NK-92 treated with Interleukin-12 subunit alpha and Interleukin-12 subunit beta, amount 100 ng/mL, for 24 hours (cell line): ENCODE data around the gene FSTL5.

ENCODE experiments used
- DNase-seq: peaks from one replicate; lab custom pipeline; 2025; lab: John Stamatoyannopoulos, UW

Gene FSTL5

GRCh38 chr4:161936625-161937550, 226.9 kb downstream of the FSTL5 start:
- DNase-seq: no peak

DNA sequence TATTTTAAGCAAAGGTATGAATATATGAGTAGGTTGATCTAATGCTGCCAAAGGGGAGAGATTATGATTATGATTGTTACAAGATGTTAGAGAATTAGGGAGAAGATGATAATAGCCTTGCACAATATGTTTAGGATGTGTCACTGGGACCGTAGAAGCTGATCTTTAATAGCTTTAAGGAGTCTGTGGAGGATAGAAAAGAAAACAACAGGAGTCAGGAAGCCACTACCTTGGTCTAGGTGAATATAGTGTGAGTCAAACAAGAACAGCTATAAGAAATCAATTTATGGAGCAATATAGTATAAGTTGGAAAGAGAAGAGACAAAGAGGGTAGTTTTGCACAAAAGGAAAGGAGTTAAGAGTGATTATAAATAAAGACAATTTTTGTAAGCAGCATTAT, 232.7 kb downstream of the FSTL5 start:
- no peak for DNase-seq

GRCh38 chr4:161929956-161930355, 233.8 kb downstream of the FSTL5 start:
- no peak for DNase-seq

DNA sequence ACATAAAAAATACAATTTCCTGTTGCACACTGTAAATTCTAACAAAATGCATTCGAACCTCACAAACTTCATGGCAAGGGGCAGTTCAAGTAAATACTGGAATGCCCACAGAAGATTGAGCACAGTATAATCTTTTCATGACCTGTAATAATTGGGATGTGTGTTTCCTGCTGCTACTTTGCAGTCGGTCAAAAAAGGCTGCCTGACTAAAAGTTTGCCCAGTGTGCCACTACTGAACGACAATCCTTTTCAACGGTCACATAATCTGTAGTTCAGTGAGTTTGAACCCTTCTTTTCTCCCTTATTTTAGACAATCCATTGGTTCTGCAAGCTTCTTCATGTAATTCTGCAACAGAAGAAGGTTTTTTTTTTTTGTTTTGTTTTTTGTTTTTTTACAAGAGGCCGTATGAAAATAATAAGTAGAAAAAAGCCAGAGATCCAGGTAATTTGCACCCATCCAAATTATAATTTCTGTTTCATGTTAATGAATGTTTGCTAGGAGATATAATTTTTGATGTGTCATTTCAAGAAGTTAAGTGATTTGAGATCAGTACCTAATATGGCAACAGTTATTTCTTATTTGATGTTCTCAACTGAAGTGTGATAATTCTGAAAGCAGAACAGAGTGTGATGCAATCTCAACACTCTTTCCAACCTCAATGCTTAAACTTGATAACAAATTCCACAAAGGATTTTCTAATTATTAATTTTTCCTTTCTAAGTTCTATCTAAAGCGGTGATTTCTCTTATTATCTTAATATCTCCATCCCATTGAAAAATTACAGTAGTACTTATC, 237.6 kb downstream of the FSTL5 start:
- no peak for DNase-seq

DNA sequence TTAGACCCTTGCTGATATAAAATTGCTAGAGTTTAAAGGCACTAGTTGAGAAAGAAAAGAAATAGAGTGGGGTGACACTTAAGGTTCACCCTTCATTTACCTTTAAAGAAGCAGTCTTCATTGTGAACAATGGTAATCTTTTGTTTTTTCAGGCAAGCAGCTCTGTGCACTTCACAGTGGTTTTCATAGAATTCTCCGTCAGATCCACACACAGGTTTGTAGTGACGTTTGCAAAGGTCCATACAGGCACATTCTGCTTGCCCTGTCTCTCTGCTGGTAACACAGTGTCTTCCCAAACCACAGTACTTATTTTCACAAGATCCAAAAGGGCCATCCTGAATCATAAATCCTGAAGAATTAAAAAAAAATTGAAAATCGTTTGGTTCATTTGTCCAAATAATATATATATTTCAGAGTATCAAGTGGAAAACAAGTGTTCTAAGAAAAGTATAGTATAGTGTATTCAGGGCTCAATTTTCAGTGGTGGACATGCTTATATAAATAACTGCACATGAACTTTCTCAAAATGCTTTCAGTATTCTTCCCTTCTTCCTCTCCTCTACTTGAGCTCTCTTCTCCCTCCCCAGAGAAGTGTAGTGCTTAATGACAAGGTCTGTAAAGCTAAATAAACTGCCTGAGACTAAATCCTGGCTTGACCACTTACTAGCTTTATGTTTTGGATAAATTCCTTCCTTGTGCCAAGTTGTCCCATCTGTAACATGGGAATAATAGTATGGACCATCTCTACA, 243.3 kb downstream of the FSTL5 start:
- no peak for DNase-seq

GRCh38 chr4:161919442-161920220, 244.2 kb downstream of the FSTL5 start:
- no peak for DNase-seq

DNA sequence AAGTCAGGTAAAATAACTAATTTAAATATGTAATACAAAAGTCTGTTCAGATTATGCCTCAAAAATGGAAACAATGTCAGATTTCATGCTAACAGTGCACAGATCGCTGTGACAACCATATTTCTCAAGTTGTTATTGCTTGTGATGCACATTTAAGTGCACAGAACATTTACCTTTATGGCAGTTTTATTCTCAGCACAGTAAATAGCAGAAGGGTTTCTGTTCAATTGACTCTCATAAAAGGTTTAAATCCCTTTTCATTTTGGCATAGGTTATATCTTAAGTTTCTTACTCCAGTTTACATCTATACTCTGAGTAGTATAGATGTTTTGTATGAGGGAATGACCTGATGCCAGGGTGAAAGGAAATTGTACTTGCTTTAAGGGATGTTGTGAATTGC, 247.8 kb downstream of the FSTL5 start:
- no peak for DNase-seq

DNA sequence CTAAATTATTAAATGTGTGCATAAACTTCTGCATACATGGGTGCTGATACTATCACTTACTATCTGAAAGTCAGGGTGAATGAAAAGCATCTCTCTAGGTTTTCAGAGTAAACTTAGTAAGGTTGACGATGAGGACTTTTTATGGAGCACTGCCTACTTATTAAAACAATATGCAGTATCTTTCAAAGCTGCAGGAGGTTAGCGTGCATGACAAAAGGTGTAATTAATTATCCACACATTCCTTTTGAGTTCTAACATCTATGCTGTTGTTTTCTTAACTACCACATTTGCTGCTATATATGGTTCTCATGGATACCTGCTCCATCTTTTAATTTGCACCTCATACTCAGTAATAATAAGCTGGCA, 256.2 kb downstream of the FSTL5 start:
- DNase-seq: no peak

- DNase-seq: no peak
Observed at GRCh38 chr4:161906836-161907589, 256.8 kb downstream of the FSTL5 start.

DNA sequence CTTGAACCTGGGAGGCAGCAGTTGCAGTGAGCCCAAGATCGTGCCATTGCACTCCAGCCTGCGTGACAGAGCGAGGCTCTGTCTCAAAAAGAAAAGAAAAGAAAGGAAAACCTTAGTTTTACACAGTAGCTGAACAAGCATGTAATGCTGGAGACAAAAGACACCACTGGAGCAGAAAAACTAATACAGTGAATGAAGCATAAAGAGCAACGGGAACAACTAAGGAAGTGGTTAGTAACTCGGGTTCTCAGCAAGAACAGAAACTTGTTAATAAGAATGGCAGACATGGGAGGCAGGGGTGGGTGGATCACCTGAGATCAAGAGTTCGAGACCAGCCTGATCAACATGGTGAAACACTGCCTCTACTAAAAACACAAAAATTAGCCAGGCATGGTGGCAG, 263.7 kb downstream of the FSTL5 start:
- DNase-seq: no peak

DNA sequence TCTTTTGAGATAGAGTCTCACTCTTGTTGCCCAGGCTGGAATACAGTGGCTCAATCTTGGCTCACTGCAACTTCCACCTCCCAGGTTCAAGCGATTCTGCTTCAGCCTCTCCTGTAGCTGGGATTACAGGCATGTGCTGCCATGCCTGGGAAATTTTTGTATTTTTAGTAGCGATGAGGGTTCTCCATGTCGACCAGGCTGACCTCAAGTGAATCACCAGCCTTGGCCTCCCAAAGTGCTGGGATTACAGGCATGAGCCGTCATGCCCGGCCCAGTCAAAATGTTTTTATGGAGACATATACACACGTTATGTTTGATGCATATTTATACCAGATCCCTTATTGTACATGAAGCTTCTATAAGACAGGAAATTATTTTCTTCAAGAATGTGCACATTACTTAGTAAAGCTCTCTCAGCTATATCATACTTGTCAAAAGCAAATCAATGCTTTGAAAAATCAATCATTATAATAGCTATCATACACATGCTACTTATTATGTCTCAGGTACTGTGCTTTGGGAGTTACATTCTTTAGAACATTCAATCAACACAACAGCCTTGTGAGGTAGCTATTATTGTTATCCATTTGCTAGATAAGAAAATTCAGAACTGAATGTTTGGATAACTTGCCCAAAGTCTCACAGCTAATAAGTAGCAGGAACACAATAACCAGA, 269.2 kb downstream of the FSTL5 start:
- DNase-seq: no peak

- DNase-seq: no peak
Observed at GRCh38 chr4:161894014-161894413, 269.8 kb downstream of the FSTL5 start.

- no peak for DNase-seq
Observed at GRCh38 chr4:161893566-161893965, 270.2 kb downstream of the FSTL5 start.

DNA sequence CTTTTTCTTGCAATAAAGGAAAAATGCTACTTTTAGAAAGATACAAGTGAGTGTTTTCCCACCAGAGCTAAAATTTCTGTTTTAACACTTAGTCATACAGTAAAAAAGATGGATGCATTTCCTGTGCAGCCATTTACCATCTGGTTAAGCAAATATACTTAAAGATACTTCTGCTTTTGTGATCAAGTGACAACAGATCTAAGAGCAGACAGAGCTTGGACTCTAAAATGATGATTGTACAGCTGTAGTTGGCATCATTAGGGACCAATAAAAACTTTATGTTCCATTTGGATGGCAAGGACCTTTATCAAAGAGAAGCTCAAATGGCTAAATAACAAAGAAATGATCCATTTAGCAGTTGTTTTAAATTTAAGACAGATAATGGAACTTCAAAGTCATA, 270.8 kb downstream of the FSTL5 start:
- no peak for DNase-seq

DNA sequence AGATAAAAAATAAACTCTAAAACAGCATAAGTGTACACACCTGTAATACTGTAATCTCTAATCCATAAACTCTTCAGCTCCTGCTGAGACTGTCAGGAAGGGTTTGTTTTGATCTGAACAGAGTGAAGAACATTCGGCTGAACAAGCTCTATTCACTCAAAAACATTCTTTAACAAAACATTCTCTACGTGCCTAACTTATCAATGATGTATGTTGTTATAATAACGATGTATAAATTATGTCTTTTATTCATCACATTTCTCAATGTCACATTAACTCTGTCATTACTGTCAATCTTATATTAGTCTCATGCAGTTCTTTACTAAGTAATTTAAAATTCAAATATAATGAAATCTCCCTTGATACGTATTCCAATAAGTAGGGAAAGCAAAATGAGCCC, 280.6 kb downstream of the FSTL5 start:
- no peak for DNase-seq

DNA sequence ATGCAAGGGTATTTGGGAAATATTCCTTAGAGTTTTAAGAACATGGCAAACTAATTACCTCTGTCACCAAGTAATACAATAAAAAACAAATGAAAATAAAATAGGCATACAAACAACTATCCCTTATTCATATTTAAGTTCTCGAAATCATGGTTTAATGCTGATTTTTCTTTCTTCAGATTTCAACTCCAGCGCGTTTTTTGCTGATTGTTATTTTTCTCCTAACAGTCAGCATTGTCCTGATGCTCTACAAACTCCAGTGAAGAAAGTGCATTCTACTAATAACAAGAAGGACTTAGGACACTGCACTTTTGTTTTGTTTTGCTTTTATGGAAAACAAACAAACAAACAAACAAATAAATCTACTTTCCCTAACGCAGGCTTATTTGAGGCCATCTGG, 282.4 kb downstream of the FSTL5 start:
- no peak for DNase-seq

DNA sequence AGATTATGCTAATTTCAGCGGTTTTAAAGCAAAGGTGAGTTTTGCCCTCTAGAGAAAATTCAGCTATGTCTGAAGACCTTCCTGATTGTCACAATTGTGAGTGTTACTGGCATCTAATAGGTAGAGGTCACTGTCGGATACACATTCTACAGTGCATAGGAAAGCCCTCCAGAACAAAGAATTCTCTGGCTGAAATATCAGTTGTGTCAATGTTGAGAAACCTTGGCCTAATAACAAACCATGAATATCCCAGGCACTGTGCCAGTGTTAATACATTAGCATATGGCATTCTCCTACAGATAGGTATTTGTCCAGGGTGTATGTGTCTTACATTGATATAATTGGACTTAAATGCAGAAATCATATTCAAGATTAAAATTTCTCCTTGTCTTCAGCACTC, 294.3 kb downstream of the FSTL5 start:
- DNase-seq: no peak

DNA sequence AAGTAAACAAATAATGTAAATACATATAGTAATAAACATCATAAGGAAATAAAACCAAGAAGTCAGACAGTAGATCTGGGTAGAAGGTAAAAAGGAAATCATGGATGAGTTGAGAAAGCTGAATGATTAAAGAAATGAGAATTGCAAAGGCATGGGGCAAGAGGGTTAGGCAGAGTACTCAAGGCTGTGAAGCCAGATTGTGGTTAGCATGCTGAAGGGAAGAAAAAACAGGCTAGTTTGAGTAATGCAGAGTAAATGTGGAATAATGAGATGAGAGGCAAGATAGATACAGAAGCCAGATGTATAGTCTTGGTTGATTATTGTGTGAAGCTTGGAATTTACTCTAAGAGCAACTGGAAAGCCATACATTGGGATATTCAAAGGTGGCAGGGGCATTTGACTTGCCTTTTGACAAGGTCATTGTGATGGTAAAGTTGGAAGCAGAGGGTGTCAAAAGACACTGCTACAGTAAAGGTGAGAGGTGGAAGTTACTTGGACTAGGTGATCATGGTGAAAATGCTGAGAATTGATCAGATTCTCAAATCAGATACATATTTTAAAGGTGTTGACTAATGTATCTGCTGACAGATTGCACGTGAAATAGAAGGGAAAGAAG, 307.0 kb downstream of the FSTL5 start:
- DNase-seq: no peak

DNA sequence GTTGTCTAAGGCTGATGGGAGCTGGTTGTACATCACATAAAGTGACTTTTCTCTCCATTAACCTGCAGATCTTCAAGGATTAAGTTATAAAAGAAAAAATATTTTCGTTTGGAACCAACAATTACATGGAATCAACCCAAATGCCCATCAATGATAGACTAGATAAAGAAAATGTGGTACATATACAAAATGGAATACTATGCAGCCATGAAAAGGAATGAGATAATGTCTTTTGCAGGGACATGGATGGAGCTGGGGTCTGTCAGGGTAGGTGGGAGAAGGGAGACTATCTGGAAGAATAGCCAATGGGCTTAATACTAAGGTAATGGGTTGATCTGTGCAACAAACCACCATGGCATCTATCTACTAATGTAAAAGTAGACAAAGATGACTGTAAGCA, 313.2 kb downstream of the FSTL5 start:
- DNase-seq: no peak

- DNase-seq: no peak
Observed at GRCh38 chr4:161841759-161842158, 322.0 kb downstream of the FSTL5 start.
